Measurements from ENCODE around the gene MCTP2. TPM values are rescaled to one million over a fixed set of nuclear protein-coding genes. Genes with fewer than 3 reads are reported as not detected.

MCTP2 gene
- total and polyA plus RNA-seq, 2 of the 8 experiments (the other 6 are each of a cell fraction or from before 2014, with no cell fraction given) = 3.4 to 4.5 TPM

DNA sequence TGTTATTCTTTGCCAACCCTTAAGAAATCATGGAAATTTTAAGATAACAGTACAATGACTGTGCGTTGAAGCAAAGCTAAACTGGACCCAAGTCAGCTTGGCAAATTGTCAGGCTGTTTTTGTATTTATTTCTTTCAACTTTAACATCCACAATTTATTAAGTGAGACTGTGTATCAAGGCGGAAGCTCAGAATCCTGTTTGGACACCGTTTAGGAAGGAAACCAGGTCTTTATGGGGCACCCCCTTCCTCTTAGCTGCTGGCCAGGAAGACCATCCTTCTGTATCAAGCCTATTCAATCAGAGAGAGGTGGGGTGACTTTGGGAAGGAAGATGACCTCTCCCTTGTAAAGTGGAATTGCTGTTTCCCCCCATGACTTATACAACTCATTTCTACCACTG is 166.0 kb downstream of the MCTP2 start:
- no peak overlapping the region for H3K4me2 ChIP-seq (ENCODE audit: insufficient read depth in 1 of 2, low read depth in 2 of 2, low read length in 2 of 2)
- no peaks in the 10 kb centered on the region for H3K36me3 ChIP-seq (ENCODE audit: control insufficient read depth in 2 of 4, insufficient read depth in 4 of 4, low read length in 3 of 4)
- ChIA-PET CTCF (ENCODE audit: partially characterized antibody) (interaction anchor here (0.8 to 2.1 kb wide), 6 partner anchors 17 to 192 kb away, joined by 3 to 7 read pairs (median 3); no protein-coding TSS in a partner anchor), POLR2A (ENCODE audit: partially characterized antibody) (no interaction called here)
- 88% methylated on average over 3 of the region's 3 CpGs; no CpG with 5 or more reads in 1 of the 2 experiments for WGBS, 2 experiments (ENCODE audit: extremely low coverage in 1 of 2, insufficient coverage in 1 of 2, insufficient read length in 1 of 2, insufficient replicate concordance in 2 of 2, low coverage in 1 of 2, low lambda C conversion rate in 2 of 2, missing lambda C conversion rate in 1 of 2)
- DNase-seq (ENCODE audit: low read depth in 1 of 2, low spot score in 2 of 2) = no peak
- no peak overlapping the region for H3K27ac ChIP-seq (ENCODE audit: low read depth, low read length)
- no peak overlapping the region for H4K5ac ChIP-seq (ENCODE audit: insufficient read length, low read depth, low read length)
- H2BK120ac ChIP-seq (replicated peaks; ENCODE audit: low read depth, low read length) = no peak overlapping the region
- H2AK5ac ChIP-seq (ENCODE audit: low read depth, low read length) = no peak overlapping the region
- no peaks in the 10 kb centered on the region for H3K79me2 ChIP-seq (ENCODE audit: control insufficient read depth in 1 of 2, insufficient read depth in 2 of 2, low read length in 2 of 2)
- no peaks in the 10 kb centered on the region for H3K79me1 ChIP-seq (ENCODE audit: low read depth, low read length)
- H3K4me1 ChIP-seq (replicated peaks in 1 of 4; ENCODE audit: control insufficient read depth in 3 of 4, insufficient read depth in 4 of 4, low read length in 3 of 4) = peaks cover 0 to 8% (median 3%) of the 10 kb centered on the region in 4 experiments; a peak in 3 of 7 replicates
- no peaks in the 10 kb centered on the region for H4K20me1 ChIP-seq (replicated peaks in 1 of 2; ENCODE audit: control insufficient read depth in 1 of 2, insufficient read depth in 2 of 2, low read length in 2 of 2)
- H3K23me2 ChIP-seq (ENCODE audit: low read depth, low read length) = no peaks in the 10 kb centered on the region
- no peak overlapping the region for H3K23ac ChIP-seq (ENCODE audit: insufficient read length)
- H3K4me3 ChIP-seq (ENCODE audit: extremely low read depth in 1 of 4, insufficient read depth in 2 of 4, low read depth in 3 of 4, low read length in 4 of 4) = no peak overlapping the region
- H2BK20ac ChIP-seq (ENCODE audit: low read length) = no peak overlapping the region
- no peak overlapping the region for H2AFZ ChIP-seq (ENCODE audit: low read length)
- no peak overlapping the region for H2BK5ac ChIP-seq (ENCODE audit: low read depth, low read length)
- no peaks in the 10 kb centered on the region for H3K9me3 ChIP-seq (ENCODE audit: insufficient read depth in 2 of 2, low read depth in 1 of 2, low read length in 1 of 2)
- no peak overlapping the region for H3K4ac ChIP-seq (replicated peaks; ENCODE audit: insufficient read length, low read depth, low read length)
- no peak overlapping the region for H3K14ac ChIP-seq (ENCODE audit: insufficient read length)
- H4K91ac ChIP-seq (replicated peaks; ENCODE audit: insufficient read length, low read length) = no peak overlapping the region
- no peak for FAIRE-seq
- H3K27me3 ChIP-seq (replicated peaks in 1 of 4; ENCODE audit: control insufficient read depth in 3 of 4, extremely low read depth in 1 of 4, insufficient read depth in 3 of 4, low read length in 3 of 4) = no peaks in the 10 kb centered on the region
- no peak overlapping the region for H3K9ac ChIP-seq (replicated peaks in 1 of 4; ENCODE audit: extremely low read depth in 1 of 4, low read depth in 3 of 4, low read length in 3 of 4)
- no peak overlapping the region for H2BK12ac ChIP-seq (ENCODE audit: low read depth, low read length)
- no peak overlapping the region for H3K56ac ChIP-seq (replicated peaks; ENCODE audit: insufficient read length, low read depth, low read length)
- no peak overlapping the region for H3K18ac ChIP-seq (ENCODE audit: extremely low read depth, low read length)
- no peak overlapping the region for H4K8ac ChIP-seq (ENCODE audit: extremely low read depth, insufficient read depth, low read length)
- no peak overlapping the region for H2BK15ac ChIP-seq (ENCODE audit: low read length)
- TF ChIP-seq KDM4A (IDR thresholded peaks at IDR 0.05; ENCODE audit: low read depth, low read length, severe bottlenecking) (no peak), YY1 (IDR thresholded peaks at IDR 0.05; ENCODE audit: low read depth, low read length) (no peak), RAD21 (IDR thresholded peaks at IDR 0.05 in 1 of 2, conservative IDR thresholded peaks at IDR 0.05 in 1 of 2; ENCODE audit: low read depth in 2 of 2, low read length in 2 of 2) (no peak), KDM5A (IDR thresholded peaks at IDR 0.05; ENCODE audit: low read length) (no peak), TAF1 (IDR thresholded peaks at IDR 0.05; ENCODE audit: low read depth, low read length) (no peak), CBX8 (IDR thresholded peaks at IDR 0.05; ENCODE audit: borderline replicate concordance, low read depth, low read length) (no peak), RFX5 (IDR thresholded peaks at IDR 0.05; ENCODE audit: borderline replicate concordance, low read depth, low read length) (no peak), CHD1 (IDR thresholded peaks at IDR 0.05; ENCODE audit: low read depth, low read length) (no peak), EGR1 (IDR thresholded peaks at IDR 0.05; ENCODE audit: borderline replicate concordance, low read depth, low read length) (no peak)
- TF ChIP-seq, protein P1, sequence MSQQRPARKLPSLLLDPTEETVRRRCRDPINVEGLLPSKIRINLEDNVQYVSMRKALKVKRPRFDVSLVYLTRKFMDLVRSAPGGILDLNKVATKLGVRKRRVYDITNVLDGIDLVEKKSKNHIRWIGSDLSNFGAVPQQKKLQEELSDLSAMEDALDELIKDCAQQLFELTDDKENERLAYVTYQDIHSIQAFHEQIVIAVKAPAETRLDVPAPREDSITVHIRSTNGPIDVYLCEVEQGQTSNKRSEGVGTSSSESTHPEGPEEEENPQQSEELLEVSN (IDR thresholded peaks at IDR 0.05) = no peak
- TF ChIP-seq, protein P2, sequence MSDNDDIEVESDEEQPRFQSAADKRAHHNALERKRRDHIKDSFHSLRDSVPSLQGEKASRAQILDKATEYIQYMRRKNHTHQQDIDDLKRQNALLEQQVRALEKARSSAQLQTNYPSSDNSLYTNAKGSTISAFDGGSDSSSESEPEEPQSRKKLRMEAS (IDR thresholded peaks at IDR 0.05) = no peak
